Embryonic facial prominence (tissue), 1 donor: ENCODE results near the gene METTL1.

ENCODE experiments used
- DNase-seq: peaks from one replicate; pipeline ENCODE4 v3.0.0-alpha.2; 2016; ENCODE audit errors: extremely low spot score

The METTL1 gene

DNA sequence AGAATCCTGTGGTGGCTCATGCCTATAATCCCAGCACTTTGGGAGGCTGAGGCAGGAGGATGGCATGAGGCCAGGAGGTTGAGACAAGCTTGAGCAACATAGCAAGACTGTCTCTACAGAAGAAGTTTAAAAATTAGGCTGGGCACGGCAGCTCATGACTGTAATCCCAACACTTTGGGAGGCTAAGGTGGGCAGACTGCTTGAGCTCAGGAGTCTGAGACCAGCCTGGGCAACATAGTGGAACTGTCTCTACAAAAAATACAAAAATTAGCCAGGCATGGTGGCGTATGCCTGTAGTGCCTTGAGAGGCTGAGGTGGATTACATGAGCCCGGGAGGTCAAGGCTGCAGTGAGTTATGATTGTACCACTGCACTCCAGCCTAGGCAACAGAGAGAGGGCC lies 4.0 kb downstream of the METTL1 start:
- no peak for DNase-seq

GRCh38 chr12:57767305-57767698 lies 4.6 kb downstream of the METTL1 start:
- no peak for DNase-seq

- no peak for DNase-seq
Measured at GRCh38 chr12:57766464-57767304, 5.2 kb downstream of the METTL1 start, which contains the start of gene CYP27B1. CYP27B1 (minus strand) TSS chr12:57767078; CDS start chr12:57767041, 37 bp downstream.

DNA sequence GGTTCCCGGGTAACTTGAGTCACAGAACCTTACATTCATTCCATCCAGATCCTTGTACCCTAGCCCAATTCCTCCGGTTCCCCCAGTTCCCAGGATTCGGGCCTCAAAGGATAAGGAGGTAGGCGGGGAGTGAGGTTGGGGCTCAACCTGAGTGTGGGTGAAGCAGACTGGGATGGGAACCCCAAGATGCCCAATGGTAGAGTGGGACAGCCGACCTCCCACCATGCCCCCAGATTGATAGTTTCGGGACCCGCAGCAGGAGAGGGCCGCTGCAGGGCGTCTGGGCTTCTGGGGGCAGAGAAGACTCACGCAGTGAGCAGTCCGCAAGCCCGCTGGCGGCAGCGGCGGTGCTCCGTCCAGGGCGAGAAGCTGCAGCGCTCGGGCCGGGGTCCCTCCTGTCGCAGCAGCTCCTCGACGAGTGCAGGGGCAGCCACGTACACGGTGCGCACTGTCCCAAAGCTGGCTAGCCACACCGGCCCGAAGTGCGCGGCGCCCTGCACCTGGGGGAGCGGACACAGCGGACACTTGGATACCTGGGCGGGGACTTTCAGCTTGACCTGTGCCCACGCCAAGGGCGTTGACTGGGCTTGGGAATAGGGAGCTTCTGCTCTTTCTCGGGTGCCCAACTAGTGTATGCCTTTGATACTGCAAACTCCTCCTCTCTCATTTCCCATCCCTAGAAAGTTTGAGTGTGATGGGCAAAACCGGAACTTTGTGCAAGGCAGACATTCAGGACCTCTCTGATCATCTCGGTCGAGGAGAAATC lies 6.0 kb downstream of the METTL1 start:
- DNase-seq = no peak

DNA sequence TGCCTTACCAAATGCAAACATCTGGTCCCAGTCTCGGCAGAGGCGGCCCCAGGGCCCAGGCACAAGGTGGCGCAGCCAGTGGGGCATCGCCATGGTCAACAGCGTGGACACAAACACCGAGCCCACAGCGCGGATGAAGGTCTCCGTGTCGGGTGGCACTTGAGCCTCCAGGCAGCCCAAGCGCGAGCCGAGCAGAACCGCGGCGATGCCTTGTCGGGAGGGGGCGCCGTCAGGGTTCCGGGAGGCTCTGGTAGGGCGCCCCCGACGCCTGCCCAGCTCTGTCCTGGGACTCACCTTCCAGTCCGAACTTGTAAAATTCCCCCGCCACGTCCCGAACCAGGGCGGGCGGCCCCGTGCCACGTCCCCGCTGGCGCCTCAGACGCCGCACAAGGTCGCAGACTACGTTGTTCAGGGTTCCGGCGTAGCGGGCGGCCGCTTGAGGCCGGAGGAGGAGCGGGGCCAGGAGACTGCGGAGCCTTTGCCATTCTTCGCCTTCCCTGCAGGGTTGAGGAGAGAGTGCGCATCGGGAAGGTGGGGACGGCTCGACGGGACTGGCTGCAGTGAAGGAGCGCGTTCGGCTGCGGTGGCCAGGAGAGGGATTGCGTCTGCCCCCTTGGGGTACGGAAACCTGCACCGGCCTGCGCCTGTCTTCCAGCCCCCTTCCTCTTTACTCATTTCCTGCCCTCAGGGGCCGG lies 6.8 kb downstream of the METTL1 start:
- DNase-seq = no peak

- no peak for DNase-seq
Measured at GRCh38 chr12:57764662-57765002, 7.3 kb downstream of the METTL1 start.

DNA sequence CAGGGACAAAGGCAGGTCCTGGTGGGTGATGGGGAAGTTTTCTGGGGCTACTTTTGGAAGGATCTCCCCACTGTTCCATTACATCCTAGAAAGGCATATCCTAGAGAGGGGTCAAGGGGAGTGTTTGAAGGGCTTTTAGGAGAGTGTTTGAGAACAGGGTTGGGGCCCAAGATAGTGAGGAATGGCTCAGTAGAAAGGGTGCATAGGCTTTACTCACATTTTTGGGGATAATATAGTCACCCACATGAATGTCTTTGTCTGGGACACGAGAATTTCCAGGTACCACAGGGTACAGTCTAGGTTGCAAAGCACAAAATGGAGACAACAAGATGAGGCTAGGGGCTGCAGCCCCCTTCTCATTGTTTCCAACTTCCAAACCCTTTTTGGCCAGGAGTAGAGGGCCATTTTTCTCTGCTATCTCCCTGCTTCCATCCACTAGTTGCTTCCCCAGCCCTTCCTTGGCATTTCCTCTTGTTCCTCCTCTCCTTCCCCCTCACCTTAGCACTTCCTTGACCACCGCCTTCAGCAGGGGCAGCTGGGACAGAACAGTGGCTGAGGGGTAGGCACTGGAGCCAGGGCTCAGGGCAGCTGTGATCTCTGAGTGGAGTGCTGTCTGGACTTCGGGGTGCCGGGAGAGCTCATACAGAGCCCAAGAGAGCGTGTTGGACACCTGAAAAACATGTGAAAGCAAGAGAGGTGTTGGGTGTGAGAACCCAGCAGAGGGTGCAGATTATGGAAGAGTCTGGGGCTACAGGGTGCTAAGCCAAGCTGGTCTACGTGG lies 7.8 kb downstream of the METTL1 start:
- DNase-seq = no peak

GRCh38 chr12:57762463-57762862 lies 9.4 kb downstream of the METTL1 start:
- DNase-seq = no peak

DNA sequence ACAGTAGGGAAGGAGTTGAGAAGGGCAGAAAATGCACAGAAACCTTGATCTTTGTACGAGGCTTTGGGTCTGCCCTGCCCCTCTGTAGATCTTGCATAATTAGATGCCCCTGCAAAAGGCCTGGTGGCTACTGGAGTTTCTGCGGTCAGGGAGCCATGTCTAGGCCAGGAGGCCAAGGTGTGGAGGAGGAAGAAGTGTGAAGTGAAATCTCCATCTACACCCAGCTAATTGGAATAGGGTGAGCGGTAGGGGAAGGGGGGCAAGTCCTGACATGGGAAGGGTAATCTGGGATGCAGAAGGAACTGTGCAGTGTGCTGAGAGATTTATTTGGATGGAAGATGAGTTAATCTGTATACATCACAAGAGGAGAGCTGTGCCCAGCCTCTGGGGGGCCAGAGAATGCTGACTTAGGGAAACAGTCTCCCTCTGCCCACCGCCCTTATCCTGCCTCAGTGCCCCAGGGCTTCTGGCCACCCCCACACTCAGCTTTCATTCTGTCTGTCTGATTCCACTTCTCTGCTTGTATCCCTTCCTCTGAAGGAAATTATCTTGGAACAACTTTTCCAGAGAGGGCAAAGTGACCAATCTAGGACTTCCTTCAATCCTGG lies 10.4 kb downstream of the METTL1 start:
- no peak for DNase-seq

DNA sequence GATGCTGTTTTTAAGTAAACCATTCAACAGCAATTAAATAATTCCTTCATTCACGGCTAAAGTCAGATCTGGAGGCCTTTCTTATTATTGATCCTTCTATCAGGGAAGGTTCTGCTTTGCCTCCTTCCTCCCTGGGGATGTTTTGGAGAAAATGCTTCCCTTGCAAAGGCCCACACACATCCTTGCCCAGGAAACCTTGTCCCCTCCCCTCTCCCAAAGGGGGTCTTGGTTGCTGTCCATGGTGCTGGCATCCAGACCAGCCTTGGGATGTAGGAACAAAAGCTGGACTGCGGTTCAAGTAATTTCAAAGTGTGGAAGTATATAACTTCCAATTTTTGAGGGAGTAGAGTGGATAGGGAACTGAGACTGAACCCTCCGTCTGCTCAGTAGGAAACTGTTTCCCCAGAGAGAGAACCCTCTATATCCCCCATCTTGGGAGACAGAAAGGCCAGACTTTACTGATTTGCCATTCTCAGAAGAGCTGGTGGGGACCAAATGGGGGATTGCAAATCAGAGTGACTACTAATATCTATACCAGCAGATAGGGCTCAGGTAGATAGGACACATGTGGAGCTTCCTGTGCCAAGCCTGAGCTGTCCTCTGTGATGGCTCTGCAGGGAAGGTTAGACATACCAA lies 11.4 kb downstream of the METTL1 start:
- no peak for DNase-seq

- DNase-seq = no peak
Measured at GRCh38 chr12:57759360-57759980, 12.4 kb downstream of the METTL1 start.

- no peak for DNase-seq
Measured at GRCh38 chr12:57758552-57759359, 13.1 kb downstream of the METTL1 start.

DNA sequence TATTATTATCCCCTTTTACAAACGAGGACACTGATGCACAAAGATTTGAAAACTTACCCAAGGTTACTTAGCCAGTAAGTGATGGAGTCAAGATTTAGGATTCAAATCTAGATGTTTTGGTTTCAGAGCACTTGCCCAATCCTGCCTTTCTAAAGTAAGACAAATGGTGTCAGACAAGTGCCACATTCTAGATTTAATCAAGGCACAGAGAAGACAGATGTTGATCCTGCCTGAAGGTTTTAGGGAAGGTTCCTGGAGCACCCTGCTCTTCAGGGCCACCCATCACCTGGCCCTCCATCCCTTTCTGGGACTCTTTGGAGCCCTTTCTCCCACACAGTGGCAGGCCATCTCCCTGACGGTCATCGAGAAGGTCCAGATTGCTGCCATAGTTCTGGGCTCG lies 14.1 kb downstream of the METTL1 start:
- no peak for DNase-seq

GRCh38 chr12:57756406-57757341 lies 15.2 kb downstream of the METTL1 start:
- DNase-seq = no peak

DNA sequence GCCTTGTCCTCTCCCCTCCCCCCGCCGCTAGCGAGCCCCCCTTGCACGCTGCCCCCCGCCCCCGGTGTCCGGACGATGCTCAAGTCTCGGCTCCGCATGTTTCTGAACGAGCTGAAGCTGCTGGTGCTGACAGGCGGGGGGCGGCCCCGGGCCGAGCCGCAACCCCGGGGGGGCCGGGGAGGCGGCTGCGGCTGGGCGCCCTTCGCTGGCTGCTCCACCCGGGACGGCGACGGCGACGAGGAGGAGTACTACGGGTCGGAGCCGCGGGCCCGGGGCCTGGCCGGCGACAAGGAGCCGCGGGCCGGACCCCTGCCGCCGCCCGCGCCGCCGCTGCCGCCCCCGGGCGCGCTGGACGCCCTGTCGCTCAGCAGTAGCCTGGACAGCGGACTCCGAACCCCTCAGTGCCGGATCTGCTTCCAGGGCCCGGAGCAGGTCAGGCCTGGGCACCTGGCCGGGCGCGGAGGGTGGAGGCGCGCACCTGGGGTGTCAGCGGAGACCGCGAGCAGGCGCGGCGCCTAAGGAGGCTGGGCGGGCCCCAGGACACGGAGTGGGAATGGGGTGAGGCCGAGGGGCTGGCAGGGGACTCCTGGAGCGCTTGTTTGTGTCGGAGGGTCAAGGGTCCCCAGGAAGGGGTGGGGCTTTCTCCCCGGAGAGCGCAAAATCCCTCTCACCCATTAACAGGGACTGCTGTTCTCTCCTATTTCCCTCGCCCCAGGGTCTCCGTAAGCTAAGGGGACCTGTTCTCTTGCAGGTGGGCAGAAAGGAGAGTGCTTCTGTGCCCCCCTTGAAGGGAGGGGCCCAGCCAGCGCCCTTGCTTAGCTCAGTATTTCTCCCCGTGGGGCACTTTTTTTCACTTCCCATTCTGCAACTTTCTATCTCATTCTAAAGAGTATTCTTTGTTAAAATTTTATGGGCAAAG lies 16.2 kb downstream of the METTL1 start:
- no peak for DNase-seq

DNA sequence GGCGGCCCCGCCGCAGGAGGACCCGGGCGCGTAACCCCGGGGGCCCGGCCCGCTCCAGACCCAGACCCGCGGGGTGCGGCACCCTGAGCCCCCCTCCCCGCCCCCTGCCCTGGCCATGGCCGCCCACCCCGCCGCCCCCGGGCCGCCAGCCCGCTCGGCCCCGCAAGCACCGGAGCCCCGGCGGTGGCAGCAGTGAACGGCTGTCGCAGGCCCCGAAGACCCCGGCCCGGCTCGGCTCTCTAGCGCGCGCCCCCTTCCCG lies 16.8 kb downstream of the METTL1 start:
- DNase-seq = no peak

GRCh38 chr12:57754411-57755193 lies 17.3 kb downstream of the METTL1 start, which contains the start of gene MARCHF9:
MARCHF9 (plus strand) TSS chr12:57755103; CDS start chr12:57755529, 426 bp downstream.
- DNase-seq = no peak
